HG02970 (cell line): ENCODE results near the gene COL2A1.

ENCODE experiments used
- ATAC-seq: cut with Tn5 transposase; IDR thresholded peaks from one replicate; pipeline ENCODE4 v1.9.1; 2021; ENCODE audit warnings: mild to moderate bottlenecking, moderate library complexity, moderate number of reproducible peaks; ENCODE audit not compliant: unreplicated experiment, low FRiP score

The COL2A1 gene

DNA sequence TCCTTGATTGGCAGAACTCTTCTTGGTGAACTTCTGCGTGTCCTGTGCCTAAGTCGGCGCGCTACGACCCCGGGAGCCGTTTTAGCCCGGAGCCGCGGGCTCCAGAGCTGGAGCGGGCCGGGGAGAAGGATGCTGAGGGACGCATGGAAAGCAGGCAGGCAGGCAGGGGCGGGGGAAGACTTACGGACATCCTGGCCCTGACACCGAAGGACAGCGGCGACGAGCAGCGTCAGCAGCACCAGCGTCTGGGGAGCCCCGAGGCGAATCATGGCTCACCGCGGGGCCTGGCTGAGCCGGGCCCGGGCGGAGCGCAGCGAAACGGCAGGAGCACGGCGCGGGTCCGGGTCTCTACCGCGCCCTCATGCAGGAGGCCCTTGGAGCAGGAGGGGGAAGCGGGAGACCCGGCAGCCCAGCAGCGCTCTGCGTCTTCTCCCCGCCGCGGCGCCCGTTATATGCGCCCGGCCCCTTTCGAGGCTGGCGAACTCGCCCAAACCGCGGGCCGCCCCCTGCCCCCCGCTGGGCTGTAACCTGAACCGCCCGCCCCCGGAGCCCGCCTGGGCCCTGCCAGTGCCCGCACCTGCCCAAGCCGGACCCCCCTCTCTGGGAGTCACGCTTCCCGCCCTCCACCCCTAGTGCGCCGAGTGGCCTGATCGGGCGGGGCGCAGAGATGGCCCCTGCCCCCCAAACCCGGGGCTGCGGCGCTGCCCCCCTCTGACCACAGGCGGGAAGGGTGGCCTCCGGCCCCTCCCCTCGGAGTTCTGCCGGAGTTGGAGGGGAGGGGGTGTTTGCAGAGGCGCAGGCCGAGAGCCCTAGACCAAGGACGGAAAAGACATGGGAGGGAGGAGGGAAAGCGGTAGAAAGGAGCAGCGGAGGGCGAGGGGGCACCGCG, at the start of gene COL2A1:
Gene COL2A1, minus strand, starts transcription at position 424 of the 889 bp plus-strand sequence. Its CDS starts 155 bp downstream, at position 269.
- ATAC-seq: no peak

DNA sequence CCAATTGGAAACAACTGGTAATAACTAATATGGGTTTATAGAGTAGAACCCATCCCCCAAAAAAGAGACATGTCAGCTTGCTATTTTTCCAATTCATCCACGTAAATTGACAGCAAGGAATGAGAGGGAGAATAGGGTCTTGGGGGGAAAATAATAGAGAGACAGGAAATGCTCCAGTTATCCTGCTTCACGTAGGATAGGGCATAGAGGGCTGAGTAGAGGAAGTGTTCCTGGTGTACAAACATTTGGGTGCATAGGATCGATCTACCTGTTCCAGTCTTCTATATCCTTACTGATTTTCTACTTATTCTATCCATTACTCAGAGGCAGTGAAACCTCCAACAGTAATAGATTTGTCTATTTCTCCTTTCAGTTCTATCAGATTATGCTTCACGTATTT, 49.6 kb upstream of the COL2A1 start:
- ATAC-seq: no peak

DNA sequence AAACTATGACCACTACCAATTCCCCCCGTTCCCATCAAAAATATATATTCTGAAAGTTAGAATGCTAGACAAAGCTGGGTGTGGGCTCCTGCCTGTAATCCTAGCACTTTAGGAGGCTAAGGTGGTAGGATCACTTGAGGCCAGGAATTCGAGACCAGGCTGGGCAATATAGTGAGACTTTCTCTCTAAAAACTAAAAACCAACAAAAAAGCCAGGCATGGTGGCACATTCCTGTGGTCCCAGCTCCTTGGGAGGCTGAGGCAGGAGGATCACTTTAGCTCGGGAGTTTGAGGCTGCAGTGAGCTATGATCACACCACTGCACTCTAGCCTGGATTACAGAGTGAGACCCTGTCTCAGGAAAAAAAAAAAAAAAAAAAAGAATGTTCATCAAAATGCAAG, 48.8 kb upstream of the COL2A1 start:
- no peak for ATAC-seq

DNA sequence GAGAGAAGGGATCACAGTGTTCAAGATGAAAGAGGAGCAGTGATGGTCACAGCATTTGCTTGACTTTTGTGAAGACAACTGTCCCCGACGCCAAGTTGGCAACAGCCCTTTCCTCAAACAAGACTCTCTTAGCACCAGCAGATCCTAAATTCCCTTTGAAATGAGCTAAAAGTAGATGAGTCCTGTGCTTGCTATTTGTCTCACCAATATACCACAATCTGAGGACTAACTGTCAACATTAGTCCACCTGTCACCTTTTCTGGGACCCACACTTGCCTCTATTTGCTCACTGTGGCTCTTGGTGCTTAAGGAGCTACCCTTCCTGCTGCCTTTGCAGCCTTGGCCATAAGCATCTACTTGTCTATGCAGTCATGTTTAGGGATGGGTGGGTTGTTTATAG, 47.4 kb upstream of the COL2A1 start:
- ATAC-seq: no peak

DNA sequence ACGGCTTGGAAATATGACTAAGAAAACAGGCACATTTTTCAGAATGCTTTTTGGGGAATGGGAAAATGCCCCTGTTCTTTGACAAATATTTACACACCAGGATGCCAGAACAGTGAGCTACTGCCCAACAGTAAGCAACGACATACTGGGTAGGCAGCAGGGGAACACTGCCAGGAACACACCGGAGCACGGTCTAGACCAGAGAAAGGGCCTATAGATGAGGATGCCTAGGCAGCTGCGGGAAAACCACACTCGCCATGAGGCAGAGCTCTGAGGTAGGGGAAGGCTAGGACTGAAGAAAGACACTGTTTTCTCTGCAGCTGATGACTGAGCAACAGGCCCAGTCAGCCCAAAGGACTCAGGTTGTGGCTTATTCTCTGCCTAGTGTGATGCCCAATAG, 45.9 kb upstream of the COL2A1 start:
- no peak for ATAC-seq

DNA sequence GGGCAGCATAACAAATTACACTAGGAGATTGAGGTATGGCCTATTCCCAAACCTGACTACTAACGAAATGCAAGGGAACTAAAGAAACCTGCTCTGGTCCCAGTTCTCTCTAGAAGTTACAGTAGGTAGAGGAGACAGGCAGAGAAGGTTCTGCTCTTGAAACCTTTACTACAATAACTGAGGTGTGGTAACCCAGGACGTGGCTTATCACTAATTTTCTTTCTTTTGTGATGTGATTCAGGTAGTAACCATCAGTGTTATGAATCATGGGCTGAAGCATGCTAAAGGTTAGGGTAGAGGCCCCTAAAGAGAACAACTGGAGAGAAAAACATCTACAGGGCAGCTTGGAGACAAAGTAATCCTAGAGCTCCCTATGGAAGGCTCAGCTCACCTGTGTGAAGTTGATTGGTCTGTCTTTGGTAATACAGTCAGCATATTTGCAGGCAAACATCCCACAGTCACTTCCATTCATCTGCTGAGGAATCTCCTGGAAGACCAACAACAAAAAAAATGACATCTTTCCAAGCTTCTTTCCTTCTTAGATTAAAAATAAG, 41.8 kb upstream of the COL2A1 start:
- no peak for ATAC-seq

DNA sequence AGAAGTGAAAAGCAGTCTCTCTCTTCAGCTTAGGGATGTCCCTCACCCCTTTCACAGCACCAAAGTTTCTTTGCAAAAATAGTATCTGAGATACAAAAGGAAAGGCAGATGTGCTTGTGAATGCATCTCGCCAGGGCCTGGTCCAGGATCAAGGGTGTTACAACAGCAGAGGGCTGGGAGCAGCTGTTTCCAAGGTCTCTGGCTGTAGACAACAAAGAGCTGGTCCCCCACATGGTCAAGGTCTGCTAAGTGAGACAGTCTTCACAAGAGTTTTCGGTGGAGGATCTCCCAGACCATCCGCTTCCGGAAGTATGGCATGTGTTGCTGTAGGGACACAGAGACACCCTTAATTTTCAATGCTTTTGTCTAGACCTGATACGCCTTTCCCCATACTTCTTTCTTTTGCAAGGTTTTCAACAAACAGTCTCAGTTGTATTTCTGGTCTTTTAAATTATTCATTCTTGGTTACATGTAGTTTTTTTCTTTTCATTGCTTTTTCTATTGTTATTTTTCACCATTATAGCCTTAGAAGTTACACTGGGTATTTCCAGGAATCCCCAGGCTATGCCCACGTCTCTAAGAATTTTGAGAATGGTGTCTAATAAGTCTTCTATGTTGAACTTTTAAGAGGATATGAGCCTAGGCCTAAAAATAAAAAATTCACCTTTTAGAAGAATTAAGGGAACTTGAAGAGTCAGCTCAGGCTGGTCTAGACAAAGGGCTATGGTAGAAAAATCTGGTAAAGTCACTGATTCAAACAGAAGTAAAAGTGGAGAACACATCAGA, 41.0 kb upstream of the COL2A1 start:
- ATAC-seq: no peak

DNA sequence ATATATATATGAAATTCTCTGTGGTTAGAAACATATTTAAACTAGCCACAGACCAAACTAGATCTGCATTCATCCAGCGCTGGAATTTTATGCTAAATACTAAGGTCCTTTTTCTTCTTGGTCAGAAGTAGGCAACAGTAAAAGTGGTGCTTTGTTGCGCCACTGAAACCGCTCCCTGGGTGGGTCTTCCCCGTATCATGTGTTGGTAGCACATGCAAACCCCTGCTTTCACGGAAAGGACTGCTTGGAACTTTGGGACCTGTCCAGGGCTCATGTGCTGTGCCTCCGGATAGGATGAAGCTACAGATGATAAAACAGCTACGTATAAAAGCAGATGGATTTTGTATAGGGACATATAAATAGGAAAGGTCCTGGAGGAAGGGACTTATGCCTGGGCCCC, 40.1 kb upstream of the COL2A1 start:
- ATAC-seq: no peak

DNA sequence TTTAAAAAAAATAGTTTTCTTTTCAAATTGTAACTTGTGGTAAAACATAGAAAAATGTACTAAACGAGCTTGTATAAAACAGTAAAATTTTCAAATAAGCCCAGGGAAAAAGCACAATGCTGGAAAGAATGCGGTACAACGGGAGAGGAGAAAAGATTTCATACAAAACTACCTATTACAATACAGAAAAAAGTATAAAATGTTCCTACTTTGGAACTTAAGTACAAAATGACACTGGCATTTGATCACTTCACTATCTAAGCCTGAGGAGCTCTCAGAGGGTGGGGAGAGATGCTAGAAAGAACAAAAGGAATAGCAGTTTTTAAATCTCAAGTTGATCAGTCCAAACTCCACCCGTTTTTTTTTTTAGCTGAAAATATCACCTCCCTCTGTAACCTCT, 39.5 kb upstream of the COL2A1 start:
- no peak for ATAC-seq

DNA sequence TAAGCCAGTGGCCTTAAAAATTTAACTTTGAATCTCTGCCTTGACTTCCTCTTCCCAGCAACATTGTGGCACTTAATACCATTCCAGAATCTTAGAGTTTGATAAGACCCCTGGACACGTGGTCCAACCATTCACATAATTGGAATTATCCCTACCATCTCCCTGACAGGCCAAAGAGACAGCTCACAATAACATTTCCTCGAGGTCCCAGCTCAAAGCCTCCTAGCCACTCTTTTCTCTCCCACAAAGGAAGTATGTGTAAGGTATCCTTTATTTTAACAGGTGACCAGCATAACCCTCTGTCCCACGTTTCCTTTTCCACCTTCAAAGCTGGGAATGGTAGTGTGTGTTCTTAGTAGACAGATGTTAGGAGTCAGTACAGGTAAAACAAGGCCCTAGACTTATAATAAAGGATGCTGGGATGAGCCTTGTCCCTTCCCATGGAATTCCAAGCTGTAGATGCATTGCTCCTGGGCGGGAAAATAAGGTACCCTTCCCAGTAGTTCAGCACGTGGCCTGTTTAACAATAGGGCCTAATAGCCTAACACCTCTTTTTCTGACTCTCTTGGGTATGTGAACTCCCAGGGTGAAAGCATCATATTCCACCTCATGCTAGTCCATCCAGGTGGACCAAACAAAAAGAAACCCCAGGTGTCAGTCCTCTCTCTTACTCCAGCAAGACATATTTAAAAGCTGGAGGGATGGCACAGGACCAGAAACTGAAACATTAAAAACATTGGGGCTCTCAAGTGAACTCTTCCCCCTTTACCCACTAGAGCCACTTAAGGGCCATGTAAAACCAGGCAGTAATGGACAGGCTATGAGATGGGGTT, 37.5 kb upstream of the COL2A1 start:
- ATAC-seq: no peak

DNA sequence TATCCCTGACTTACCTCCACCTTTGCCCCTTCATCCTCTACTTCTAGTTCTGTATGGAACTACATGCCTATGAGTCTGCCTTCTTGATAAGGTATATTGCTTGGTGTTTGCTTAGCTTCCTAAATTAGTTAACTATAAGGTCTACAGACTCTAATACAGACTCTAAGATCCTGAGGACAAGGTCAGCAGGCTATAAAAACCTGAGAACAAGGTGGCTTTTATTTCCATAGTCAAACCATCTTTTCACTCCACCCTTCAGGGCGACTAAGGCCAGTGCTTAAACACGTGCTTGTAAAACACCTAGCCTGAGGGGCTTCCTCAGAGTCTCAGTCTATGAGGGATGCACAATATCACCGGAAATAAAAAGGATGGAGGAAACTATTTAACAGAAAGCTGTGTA, 36.1 kb upstream of the COL2A1 start:
- no peak for ATAC-seq

DNA sequence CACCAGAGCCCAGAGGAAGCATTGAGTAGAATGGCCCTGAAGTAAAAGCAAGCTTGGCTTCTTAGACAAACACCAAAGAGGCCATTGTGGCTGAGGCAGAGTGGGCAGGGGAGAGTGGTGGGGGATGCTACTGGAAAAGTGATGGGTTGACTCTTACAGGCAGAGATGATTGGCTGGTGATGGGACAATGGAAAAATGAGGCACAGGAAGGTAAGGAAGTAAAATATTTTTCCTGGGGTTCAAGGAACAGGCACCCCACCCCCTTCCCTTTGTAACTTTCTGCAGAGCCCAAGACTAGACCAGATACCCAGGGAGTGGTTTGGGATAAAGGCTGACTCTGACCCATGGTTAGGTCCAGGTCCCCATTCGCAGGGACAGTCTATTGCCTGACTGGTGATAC, 34.9 kb upstream of the COL2A1 start:
- ATAC-seq: no peak

DNA sequence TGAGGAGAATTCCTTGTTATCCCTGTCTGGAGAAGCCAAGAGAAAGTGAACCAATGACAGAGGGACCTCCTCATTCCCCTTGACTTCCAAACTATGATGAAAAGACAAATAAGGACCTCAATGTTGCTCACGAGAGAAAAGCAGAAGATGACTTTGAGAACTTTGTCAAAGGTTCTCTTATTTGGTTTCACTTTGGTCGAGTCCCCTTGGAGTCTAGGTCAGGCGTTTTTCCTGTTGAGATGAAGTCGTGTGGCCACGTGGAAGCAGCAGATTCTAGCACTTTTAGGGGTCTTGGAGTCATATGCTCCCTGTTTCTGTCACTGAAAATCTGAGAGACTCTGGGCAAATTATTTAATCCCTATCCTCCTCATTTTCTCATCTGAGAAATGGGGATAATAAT, 33.8 kb upstream of the COL2A1 start:
- no peak for ATAC-seq

DNA sequence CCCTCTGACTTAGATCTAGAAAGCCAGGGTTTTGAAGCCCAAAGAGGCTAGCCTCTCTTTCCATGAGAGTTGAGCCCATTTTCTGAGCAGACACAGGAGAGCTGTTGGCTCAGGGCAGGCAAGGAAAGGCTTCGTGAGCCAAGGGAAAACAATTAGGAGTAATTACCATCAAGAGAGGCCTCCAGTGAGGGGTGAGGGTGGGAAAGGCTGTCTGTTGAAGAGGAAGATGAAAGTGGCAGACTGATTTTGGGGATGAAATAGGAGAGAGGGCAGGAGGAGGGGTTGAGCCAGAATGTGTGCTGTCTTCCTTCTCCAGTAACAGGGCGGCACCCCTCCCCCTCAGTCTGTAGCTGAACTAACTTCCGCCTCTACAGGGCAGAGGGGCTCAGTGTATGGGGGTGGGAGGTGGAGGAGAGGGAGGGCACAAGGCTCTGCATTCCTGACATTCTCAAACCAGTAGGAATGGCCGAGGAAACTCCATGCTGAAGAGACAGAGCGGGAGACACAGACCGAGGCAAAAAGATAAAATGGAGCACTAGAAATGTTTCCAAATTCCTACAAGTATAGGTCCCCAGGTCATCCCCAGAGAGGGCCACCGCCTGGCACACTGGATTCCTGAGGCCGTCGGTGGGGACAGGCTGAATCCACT, 33.1 kb upstream of the COL2A1 start:
- ATAC-seq: no peak

DNA sequence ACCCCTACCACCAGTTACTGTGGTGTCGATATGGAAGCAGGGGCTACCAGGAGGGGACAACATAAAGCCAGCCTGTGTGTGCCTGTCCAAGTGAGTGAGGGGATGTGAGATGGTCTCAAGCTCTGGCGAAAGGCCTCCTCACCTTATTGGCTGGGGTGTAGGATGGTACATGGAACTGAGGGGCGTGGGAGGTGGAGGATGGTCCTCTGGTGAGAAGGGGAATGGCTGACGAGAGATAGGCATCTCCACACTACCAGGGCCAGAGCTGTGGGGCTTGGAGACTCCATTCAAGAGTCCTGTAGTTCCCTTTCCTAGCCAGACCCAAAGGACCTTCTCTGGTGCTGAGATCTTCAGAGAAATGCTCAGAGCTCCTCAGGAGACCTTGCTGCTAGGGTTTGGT, 32.5 kb upstream of the COL2A1 start:
- ATAC-seq: no peak

DNA sequence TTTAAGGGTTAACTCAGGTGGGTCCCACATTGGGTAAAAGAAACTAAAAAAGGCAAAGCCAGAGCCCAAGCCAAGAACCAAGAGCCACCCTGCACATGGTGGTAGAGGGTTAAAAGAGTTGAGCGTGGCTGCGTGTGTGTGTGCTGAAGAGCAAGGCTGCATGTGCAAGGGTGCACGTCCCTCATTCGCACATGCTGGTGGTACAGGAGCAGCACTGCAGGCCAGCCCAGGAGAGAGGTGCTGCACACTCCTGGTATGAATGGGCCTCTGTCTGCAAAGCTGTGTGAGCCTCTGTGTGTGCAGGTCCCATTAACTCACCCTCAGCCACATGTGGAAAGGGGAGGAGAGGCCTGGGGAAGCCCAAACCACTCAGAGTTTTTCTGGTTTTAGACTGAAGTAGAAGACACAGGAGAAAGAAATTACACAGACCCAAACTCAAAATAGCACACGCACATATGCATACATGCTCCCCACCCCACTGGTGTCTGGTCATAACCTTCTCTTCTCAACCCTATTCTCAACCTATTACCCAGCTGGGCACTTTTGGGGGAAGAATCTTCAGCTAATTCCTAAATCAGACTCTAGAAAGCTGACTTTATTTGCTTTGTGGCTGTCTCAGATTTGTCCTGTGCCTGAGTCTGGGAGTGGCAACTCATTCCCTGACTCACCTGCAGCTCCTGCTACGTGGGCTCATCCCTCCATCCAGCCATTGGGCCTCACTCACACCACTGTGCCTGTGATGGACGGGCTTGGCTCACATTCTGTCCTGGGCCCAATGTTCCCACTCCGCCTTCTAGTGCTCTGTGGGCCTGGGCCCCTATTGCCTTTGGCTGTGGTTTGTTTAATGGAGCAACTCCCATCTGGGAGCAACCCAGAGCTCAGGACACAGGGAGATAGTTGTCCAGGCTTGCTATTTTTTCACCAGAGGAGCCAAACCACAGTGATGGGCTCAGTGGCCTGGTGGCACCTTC, 30.8 kb upstream of the COL2A1 start:
- ATAC-seq: no peak

DNA sequence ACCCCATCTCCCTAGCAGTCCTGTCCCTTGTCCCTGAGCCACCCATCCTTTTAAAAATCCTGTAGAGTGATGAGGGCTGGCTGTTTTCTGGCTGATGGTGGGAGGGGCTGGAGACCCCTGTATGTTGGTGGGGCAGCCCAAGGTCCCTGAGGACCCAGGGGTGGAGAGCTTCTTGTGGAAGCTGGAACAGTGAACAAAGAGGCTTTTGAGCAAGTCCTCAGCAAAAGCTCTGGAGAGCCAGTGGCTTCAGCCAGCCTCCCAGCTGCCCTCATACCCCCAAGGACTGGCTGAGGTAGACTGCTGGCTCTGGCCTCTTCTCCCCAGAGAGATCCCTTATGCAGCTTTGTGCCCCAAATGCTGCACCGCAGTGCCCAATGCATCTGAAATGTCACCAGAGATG, 29.2 kb upstream of the COL2A1 start:
- no peak for ATAC-seq

DNA sequence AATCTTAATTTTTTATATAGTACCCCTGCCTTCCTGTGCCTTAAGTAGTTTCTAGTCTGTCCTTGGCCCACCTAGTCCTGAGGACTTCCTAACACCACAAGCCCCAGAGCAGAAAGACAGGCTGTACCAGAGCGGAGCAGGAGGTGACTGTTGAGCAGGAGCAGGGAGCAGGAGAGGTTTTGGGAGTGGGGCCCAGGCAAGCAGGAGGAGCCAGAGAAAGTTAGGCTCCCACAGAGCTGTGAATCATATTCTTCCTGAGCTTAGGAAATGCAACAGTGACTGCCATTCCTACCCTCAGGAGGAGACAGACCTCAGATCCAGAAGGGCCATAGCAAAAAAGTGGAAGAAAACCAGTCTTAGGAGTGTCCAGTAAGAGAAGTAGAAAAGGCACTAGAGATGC, 28.3 kb upstream of the COL2A1 start:
- no peak for ATAC-seq
